Measurements from ENCODE around the gene DNAH17. TPM values are rescaled to one million over a fixed set of nuclear protein-coding genes. Genes with fewer than 3 reads are reported as not detected.

The DNAH17 gene
- total and polyA plus RNA-seq, 4 experiments from 2014 or later: 0.49 to 1.0 (median 0.78) TPM; not detected in 1

GRCh38 chr17:78399028-78399692, 178.0 kb downstream of the DNAH17 start:
- no peak for DNase-seq
- H3K27ac ChIP-seq (ENCODE audit: low read depth, low read length): no peak overlapping the region
- H3K36me3 Mint-ChIP-seq: peaks cover 72 to 82% of the 10 kb centered on the region in 2 donors
- intact Hi-C loops (cut with micrococcal nuclease): no loop called here
- H3K36me3 ChIP-seq (ENCODE audit: insufficient read depth, low read length): peaks cover 85% of the 10 kb centered on the region
- no peaks in the 10 kb centered on the region for H3K27me3 Mint-ChIP-seq
- no peaks in the 10 kb centered on the region for H3K27me3 ChIP-seq (ENCODE audit: insufficient read depth, low read length)
- POLR2A ChIA-PET (ENCODE audit: partially characterized antibody): no interaction called here
- peaks cover 5 to 15% (median 9%) of the 10 kb centered on the region in 4 donors for H3K4me1 Mint-ChIP-seq
- H3K4me3 ChIP-seq (ENCODE audit: low read length in 2 of 2): no peak overlapping the region
- CTCF ChIA-PET (ENCODE audit: partially characterized antibody): no interaction called here
- no peaks in the 10 kb centered on the region for H3K9me3 Mint-ChIP-seq
- H3K4me1 ChIP-seq (ENCODE audit: insufficient read depth, low read length): no peaks in the 10 kb centered on the region
- H3K9me3 ChIP-seq (ENCODE audit: control insufficient read depth in 1 of 2, low read length in 2 of 2): no peaks in the 10 kb centered on the region
- H3K4me3 Mint-ChIP-seq: no peak overlapping the region
- no peak overlapping the region for H3K27ac Mint-ChIP-seq

GRCh38 chr17:78398390-78398789, 178.8 kb downstream of the DNAH17 start:
- POLR2A ChIA-PET (ENCODE audit: partially characterized antibody): no interaction called here
- peaks cover 72 to 82% of the 10 kb centered on the region in 2 donors for H3K36me3 Mint-ChIP-seq

DNA sequence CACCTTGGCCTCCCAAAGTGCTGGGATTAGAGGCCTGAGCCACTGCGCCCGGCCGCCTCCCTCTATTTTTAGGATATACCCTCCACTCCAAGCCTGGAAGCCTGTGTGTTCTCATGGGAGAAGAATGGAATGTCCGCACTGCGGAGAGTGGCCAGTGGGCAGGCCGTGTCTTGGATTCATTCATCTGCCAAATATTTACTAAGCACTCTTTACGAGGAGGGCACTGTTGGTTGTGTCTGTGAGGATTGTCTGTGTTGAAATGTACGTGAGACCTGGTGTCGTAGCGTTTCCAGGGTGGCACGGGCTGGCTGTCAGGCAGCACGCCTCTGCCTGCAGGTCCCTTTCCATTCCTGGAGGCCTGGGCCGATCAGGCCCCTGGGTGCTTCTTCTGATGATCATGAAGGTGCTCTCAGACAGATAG, 179.5 kb downstream of the DNAH17 start:
- POLR2A ChIA-PET (ENCODE audit: partially characterized antibody): no interaction called here
- CTCF ChIA-PET (ENCODE audit: partially characterized antibody): no interaction called here
- Histone ChIP-seq H3K36me3 (ENCODE audit: insufficient read depth, low read length) (peaks cover 74% of the 10 kb centered on the region), H3K27ac (ENCODE audit: low read depth, low read length) (no peak overlapping the region), H3K4me1 (ENCODE audit: insufficient read depth, low read length) (no peaks in the 10 kb centered on the region), H3K27me3 (ENCODE audit: insufficient read depth, low read length) (no peaks in the 10 kb centered on the region), H3K9me3 (ENCODE audit: control insufficient read depth in 1 of 2, low read length in 2 of 2) (no peaks in the 10 kb centered on the region), H3K4me3 (ENCODE audit: low read length in 2 of 2) (no peak overlapping the region)
- Mint-ChIP-seq H3K27ac (no peak overlapping the region), H3K36me3 (peaks cover 67 to 78% of the 10 kb centered on the region in 2 donors), H3K4me1 (peaks cover 10 to 23% (median 13%) of the 10 kb centered on the region in 4 donors), H3K9me3 (no peaks in the 10 kb centered on the region), H3K27me3 (no peaks in the 10 kb centered on the region), H3K4me3 (no peak overlapping the region)
- DNase-seq: no peak
- intact Hi-C loops (cut with micrococcal nuclease): no loop called here

More at GRCh38 chr17:78398390-78398789, 178.8 kb downstream of the DNAH17 start:
- no peak overlapping the region for H3K4me3 Mint-ChIP-seq
- no peaks in the 10 kb centered on the region for H3K27me3 Mint-ChIP-seq
- H3K4me3 ChIP-seq (ENCODE audit: low read length in 2 of 2): no peak overlapping the region
- no peaks in the 10 kb centered on the region for H3K9me3 Mint-ChIP-seq
- peak overlapping the region in 1 of 7 donors; percentile 9 for H3K27ac Mint-ChIP-seq
- peaks cover 81% of the 10 kb centered on the region for H3K36me3 ChIP-seq (ENCODE audit: insufficient read depth, low read length)
- no peaks in the 10 kb centered on the region for H3K9me3 ChIP-seq (ENCODE audit: control insufficient read depth in 1 of 2, low read length in 2 of 2)
- H3K4me1 Mint-ChIP-seq: peaks cover 8 to 20% (median 12%) of the 10 kb centered on the region in 4 donors
- no peaks in the 10 kb centered on the region for H3K27me3 ChIP-seq (ENCODE audit: insufficient read depth, low read length)
- no peaks in the 10 kb centered on the region for H3K4me1 ChIP-seq (ENCODE audit: insufficient read depth, low read length)
- CTCF ChIA-PET (ENCODE audit: partially characterized antibody): no interaction called here
- H3K27ac ChIP-seq (ENCODE audit: low read depth, low read length): no peak overlapping the region
- no peak for DNase-seq
- intact Hi-C loops (cut with micrococcal nuclease): no loop called here

DNA sequence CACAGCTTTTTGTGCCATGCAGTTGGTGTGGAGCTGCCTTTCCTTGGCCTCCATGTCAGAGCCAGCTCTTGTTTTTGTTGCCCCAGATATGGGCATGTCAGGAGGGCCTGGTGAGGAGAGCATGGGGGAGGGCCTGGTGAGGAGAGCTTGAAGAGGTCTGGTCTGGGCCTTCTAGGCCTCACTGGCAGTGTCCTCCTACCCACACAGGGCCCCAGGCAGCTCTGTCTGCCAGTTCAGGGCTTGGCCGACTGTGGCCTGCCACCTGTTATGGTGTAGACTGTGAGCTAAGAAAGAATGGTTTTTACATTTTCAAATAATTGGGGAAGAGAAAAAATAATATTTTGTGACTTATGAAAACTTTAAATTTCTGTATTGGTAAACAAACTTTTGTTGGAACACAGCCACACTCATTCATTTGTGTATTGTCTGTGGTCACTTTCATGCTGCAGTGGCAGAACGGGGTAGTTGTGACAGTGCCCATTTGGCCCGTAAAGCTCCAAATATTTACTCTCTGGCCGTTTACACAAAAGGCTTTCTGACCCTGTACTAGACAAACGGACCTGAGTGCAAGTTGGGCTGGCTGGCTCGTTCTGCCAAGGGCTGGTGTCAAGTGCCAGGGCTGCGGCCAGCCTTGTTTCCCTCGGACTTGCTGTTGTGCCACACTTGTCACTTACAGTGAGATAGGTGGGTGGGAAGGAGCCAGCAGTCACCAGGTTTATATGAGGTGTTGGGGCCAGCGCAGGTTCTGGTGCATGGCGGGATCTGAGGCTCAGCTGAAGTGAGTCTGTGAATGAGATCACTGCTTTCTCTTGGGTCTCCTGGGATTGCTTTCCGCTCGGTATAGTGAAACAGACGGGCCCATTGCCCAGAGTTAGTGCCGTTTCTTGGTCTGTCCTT, 180.5 kb downstream of the DNAH17 start:
- no peak for DNase-seq
- Histone ChIP-seq H3K4me3 (ENCODE audit: low read length in 2 of 2) (no peak overlapping the region), H3K9me3 (ENCODE audit: control insufficient read depth in 1 of 2, low read length in 2 of 2) (no peaks in the 10 kb centered on the region), H3K27ac (ENCODE audit: low read depth, low read length) (no peak overlapping the region), H3K27me3 (ENCODE audit: insufficient read depth, low read length) (no peaks in the 10 kb centered on the region), H3K4me1 (ENCODE audit: insufficient read depth, low read length) (no peaks in the 10 kb centered on the region), H3K36me3 (ENCODE audit: insufficient read depth, low read length) (peaks cover 73% of the 10 kb centered on the region)
- no peak overlapping the region for H3K4me3 Mint-ChIP-seq
- peaks cover 13 to 32% (median 15%) of the 10 kb centered on the region in 4 donors for H3K4me1 Mint-ChIP-seq
- H3K27me3 Mint-ChIP-seq: no peaks in the 10 kb centered on the region
- H3K27ac Mint-ChIP-seq: no peak overlapping the region
- intact Hi-C loops (cut with micrococcal nuclease): no loop called here
- CTCF ChIA-PET (ENCODE audit: partially characterized antibody): interaction anchor here (1.1 to 1.2 kb wide), 2 partner anchors 15 to 25 kb away, joined by 4 read pairs; no protein-coding TSS in a partner anchor
- POLR2A ChIA-PET (ENCODE audit: partially characterized antibody): interaction anchor here (1.2 to 1.5 kb wide), 2 partner anchors 12 to 37 kb away, joined by 3 to 5 read pairs; partner anchors contain the start of gene SOCS3
- no peaks in the 10 kb centered on the region for H3K9me3 Mint-ChIP-seq
- H3K36me3 Mint-ChIP-seq: peaks cover 64 to 79% of the 10 kb centered on the region in 2 donors

DNA sequence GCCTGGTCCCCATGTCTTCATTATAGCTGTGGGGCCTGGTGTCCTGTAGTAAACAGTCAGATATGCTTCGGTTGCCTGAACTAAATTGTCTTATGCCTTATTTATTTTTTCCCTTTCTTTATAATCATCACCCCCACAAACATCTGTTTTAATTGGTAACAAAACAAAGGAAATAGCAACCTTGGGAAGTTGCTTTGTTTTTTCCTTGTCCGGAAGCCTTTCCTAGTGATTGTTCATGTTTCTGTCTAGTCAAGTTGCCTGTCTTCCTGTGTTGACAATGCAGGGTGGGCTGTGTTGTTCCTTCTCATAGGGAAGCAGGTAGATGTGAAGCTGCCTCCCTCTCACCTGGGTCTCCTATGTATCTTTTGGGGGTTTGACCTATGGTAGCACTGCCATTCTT, 182.0 kb downstream of the DNAH17 start:
- H3K9me3 ChIP-seq (ENCODE audit: control insufficient read depth in 1 of 2, low read length in 2 of 2): no peaks in the 10 kb centered on the region
- H3K27ac ChIP-seq (ENCODE audit: low read depth, low read length): no peak overlapping the region
- H3K27me3 Mint-ChIP-seq: no peaks in the 10 kb centered on the region
- H3K36me3 ChIP-seq (ENCODE audit: insufficient read depth, low read length): peaks cover 61% of the 10 kb centered on the region
- peaks cover 58 to 73% of the 10 kb centered on the region in 2 donors for H3K36me3 Mint-ChIP-seq
- no peak overlapping the region for H3K4me3 Mint-ChIP-seq
- H3K27me3 ChIP-seq (ENCODE audit: insufficient read depth, low read length): no peaks in the 10 kb centered on the region
- intact Hi-C loops (cut with micrococcal nuclease): no loop called here
- H3K4me1 ChIP-seq (ENCODE audit: insufficient read depth, low read length): peaks cover 6% of the 10 kb centered on the region
- H3K27ac Mint-ChIP-seq: peak overlapping the region in 2 of 7 donors; percentile 51 to 55
- ChIA-PET CTCF (ENCODE audit: partially characterized antibody) (no interaction called here), POLR2A (ENCODE audit: partially characterized antibody) (no interaction called here)
- no peaks in the 10 kb centered on the region for H3K9me3 Mint-ChIP-seq
- no peak overlapping the region for H3K4me3 ChIP-seq (ENCODE audit: low read length in 2 of 2)
- H3K4me1 Mint-ChIP-seq: peaks cover 17 to 43% (median 20%) of the 10 kb centered on the region in 4 donors
- no peak for DNase-seq

GRCh38 chr17:78394209-78394608, 183.0 kb downstream of the DNAH17 start:
- H3K4me1 ChIP-seq (ENCODE audit: insufficient read depth, low read length): peaks cover 11% of the 10 kb centered on the region
- H3K27ac ChIP-seq (ENCODE audit: low read depth, low read length): no peak overlapping the region
- H3K4me1 Mint-ChIP-seq: peaks cover 18 to 52% (median 24%) of the 10 kb centered on the region in 4 donors
- H3K36me3 ChIP-seq (ENCODE audit: insufficient read depth, low read length): peaks cover 52% of the 10 kb centered on the region
- ChIA-PET POLR2A (ENCODE audit: partially characterized antibody) (no interaction called here), CTCF (ENCODE audit: partially characterized antibody) (interaction anchor here (0.7 kb wide), 1 partner anchor 103 kb away, joined by 4 read pairs; no protein-coding TSS in a partner anchor)
- intact Hi-C loops (cut with micrococcal nuclease): no loop called here
- no peak overlapping the region for H3K4me3 Mint-ChIP-seq
- H3K36me3 Mint-ChIP-seq: peaks cover 52 to 65% of the 10 kb centered on the region in 2 donors
- H3K27me3 ChIP-seq (ENCODE audit: insufficient read depth, low read length): no peaks in the 10 kb centered on the region
- no peaks in the 10 kb centered on the region for H3K27me3 Mint-ChIP-seq
- no peaks in the 10 kb centered on the region for H3K9me3 Mint-ChIP-seq
- peak overlapping the region in 1 of 7 donors; percentile 31 for H3K27ac Mint-ChIP-seq
- H3K9me3 ChIP-seq (ENCODE audit: control insufficient read depth in 1 of 2, low read length in 2 of 2): no peaks in the 10 kb centered on the region
- DNase-seq: no peak
- no peak overlapping the region for H3K4me3 ChIP-seq (ENCODE audit: low read length in 2 of 2)

DNA sequence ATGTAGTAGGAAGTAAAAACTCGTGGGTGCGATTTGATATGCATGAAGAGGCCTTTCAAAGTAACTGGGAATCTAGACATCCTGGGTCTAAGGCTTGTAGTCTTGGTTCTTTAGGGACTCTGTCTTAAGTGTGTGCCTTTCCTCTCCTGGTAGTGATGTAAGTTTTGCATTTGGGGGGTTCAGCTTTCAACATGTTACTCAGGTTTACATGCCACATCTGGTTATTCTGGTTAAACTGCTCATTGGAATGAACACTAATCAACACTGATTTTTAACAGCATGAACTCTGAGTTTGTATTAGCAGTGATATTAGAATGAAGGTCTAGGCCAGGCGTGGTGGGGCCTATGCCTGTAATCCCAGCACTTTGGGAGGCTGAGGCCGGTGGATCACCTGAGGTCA, 183.6 kb downstream of the DNAH17 start:
- no peak overlapping the region for H3K4me3 Mint-ChIP-seq

More for the DNA sequence above, 183.6 kb downstream of the DNAH17 start:
- Mint-ChIP-seq H3K9me3 (no peaks in the 10 kb centered on the region), H3K27ac (peak overlapping the region in 1 of 7 donors; percentile 8), H3K36me3 (peaks cover 45 to 61% of the 10 kb centered on the region in 2 donors), H3K27me3 (no peaks in the 10 kb centered on the region), H3K4me1 (peaks cover 20 to 58% (median 27%) of the 10 kb centered on the region in 4 donors)
- no peaks in the 10 kb centered on the region for H3K9me3 ChIP-seq (ENCODE audit: control insufficient read depth in 1 of 2, low read length in 2 of 2)
- POLR2A ChIA-PET (ENCODE audit: partially characterized antibody): no interaction called here
- DNase-seq: no peak
- H3K27me3 ChIP-seq (ENCODE audit: insufficient read depth, low read length): no peaks in the 10 kb centered on the region
- intact Hi-C loops (cut with micrococcal nuclease): no loop called here
- H3K4me3 ChIP-seq (ENCODE audit: low read length in 2 of 2): no peak overlapping the region
- peaks cover 17% of the 10 kb centered on the region for H3K4me1 ChIP-seq (ENCODE audit: insufficient read depth, low read length)
- CTCF ChIA-PET (ENCODE audit: partially characterized antibody): no interaction called here
- H3K36me3 ChIP-seq (ENCODE audit: insufficient read depth, low read length): peaks cover 45% of the 10 kb centered on the region
- H3K27ac ChIP-seq (ENCODE audit: low read depth, low read length): no peak overlapping the region
